GM12878 (cell line): Measurements from ENCODE around the gene TFAP2E. TPM values are rescaled to one million over a fixed set of nuclear protein-coding genes. Genes with fewer than 3 reads are reported as not detected.

Experiments used
- ATAC-seq: fragments of 200-7000 bp; cut with Tn5 transposase; 3 replicates; pipeline ENCODE4 v1.9.1; 2020; ENCODE audit warnings: mild to moderate bottlenecking, moderate library complexity
- BruUV-seq: library from RNA; stranded (reverse); fragments of 400-500 nt; replicated peaks from 2 replicates; lab custom pipeline; 2021; lab: Mats Ljungman, UMichigan
- CTCF ChIA-PET: fragments of 300-600 bp; sonication (Branson Sonifier 250); formaldehyde crosslinking; extraction: SDS; loops from one replicate; lab custom pipeline; 2021; ENCODE audit warnings: inconsistent platforms; lab: Yijun Ruan, JAX
- POLR2A ChIA-PET: fragments of 350-600 bp; formaldehyde crosslinking; extraction: SDS; loops from one replicate; lab custom pipeline; 2021; ENCODE audit warnings: inconsistent platforms; lab: Charles Lee
- RAD21 ChIA-PET: fragments of 300-600 bp; sonication (Branson Sonifier 250); formaldehyde crosslinking; loops from one replicate; lab custom pipeline; 2023; ENCODE audit warnings: antibody characterized with exemption; ENCODE audit not compliant: unreplicated experiment; lab: Charles Lee
- SMC1A ChIA-PET: fragments of 300-600 bp; sonication (Branson Sonifier 250); formaldehyde crosslinking; loops from one replicate; lab custom pipeline; 2023; ENCODE audit not compliant: unreplicated experiment, uncharacterized antibody; lab: Charles Lee
- DNase-seq: peaks from one replicate; pipeline ENCODE4 v3.0.0-alpha.2; 2011; ENCODE audit warnings: low read depth, low spot score
- FAIRE-seq: peaks from 3 replicates; lab custom pipeline; 2011; peaks lifted over from hg19 to GRCh38; lab: Jason Lieb, UNC
- H2AFZ ChIP-seq: 2 replicates; pipeline ENCODE4 v1.6.0; 2011; ENCODE audit warnings: low read depth, low read length, control low read depth; ENCODE audit not compliant: control insufficient read depth
- H3K27ac ChIP-seq: 2 replicates; pipeline ENCODE4 v1.5.1; 2011; ENCODE audit warnings: control low read depth; ENCODE audit not compliant: control insufficient read depth, insufficient read depth
- H3K27me3 ChIP-seq, 2 experiments: replicated peaks in 1 of 2; 2 replicates each; pipeline versions ENCODE4 v1.6.0 to v1.6.1; 2011; ENCODE audit warnings: low read length in 1 of 2; ENCODE audit not compliant: control insufficient read depth in 2 of 2, insufficient read depth in 2 of 2
- H3K36me3 ChIP-seq, 2 experiments: 2 replicates each; pipeline ENCODE4 v1.5.1; 2011; ENCODE audit warnings: low read length in 1 of 2; ENCODE audit not compliant: control insufficient read depth in 2 of 2, insufficient read depth in 2 of 2
- H3K4me1 ChIP-seq: 2 replicates; pipeline ENCODE4 v1.6.1; 2011; ENCODE audit warnings: mild to moderate bottlenecking, low read length, moderate library complexity, mixed read lengths; ENCODE audit not compliant: control insufficient read depth, insufficient read depth
- H3K4me2 ChIP-seq: 2 replicates; pipeline ENCODE4 v1.6.0; 2011; ENCODE audit warnings: control low read depth; ENCODE audit not compliant: control insufficient read depth, insufficient read depth
- H3K4me3 ChIP-seq: fragments of 200-600 bp; sonication (generic); 2 replicates; pipeline ENCODE4 v1.5.1; 2016
- H3K79me2 ChIP-seq: 2 replicates; pipeline ENCODE4 v1.6.0; 2011; ENCODE audit warnings: low read length; ENCODE audit not compliant: control insufficient read depth, insufficient read depth
- H3K9ac ChIP-seq: 2 replicates; pipeline ENCODE4 v1.8.0; 2011; ENCODE audit warnings: low read length, control low read depth, mixed read lengths; ENCODE audit not compliant: control insufficient read depth, insufficient read depth
- H3K9me3 ChIP-seq: replicated peaks from 3 replicates; pipeline ENCODE4 v1.5.1; 2011; ENCODE audit warnings: mild to moderate bottlenecking, low read length; ENCODE audit not compliant: control insufficient read depth, insufficient read depth
- H4K20me1 ChIP-seq: 2 replicates; pipeline ENCODE4 v1.6.0; 2011; ENCODE audit not compliant: control insufficient read depth, insufficient read depth
- BCL11A ChIP-seq: IDR thresholded peaks from 2 replicates; pipeline ENCODE4 v1.6.1; 2011; ENCODE audit warnings: low read depth, low read length
- BMI1 ChIP-seq: fragments of 450-650 bp; IDR thresholded peaks from 2 replicates; pipeline ENCODE4 v1.6.1; 2016; ENCODE audit warnings: mild to moderate bottlenecking, moderate library complexity, borderline replicate concordance
- NFYB ChIP-seq: IDR thresholded peaks from 2 replicates; pipeline ENCODE4 v1.6.1; 2011; ENCODE audit warnings: low read depth, mild to moderate bottlenecking, low read length, improper control_type of control experiment, moderate library complexity; ENCODE audit not compliant: insufficient read depth
- STAT1 ChIP-seq: fragments of 450-650 bp; conservative IDR thresholded peaks from 2 replicates; pipeline ENCODE4 v1.6.1; 2014; ENCODE audit warnings: antibody characterized with exemption, mild to moderate bottlenecking
- SUPT20H ChIP-seq: IDR thresholded peaks from 2 replicates; pipeline ENCODE4 v1.6.1; 2011; ENCODE audit warnings: low read depth, mild to moderate bottlenecking, low read length, moderate library complexity, borderline replicate concordance; ENCODE audit not compliant: control insufficient read depth
- YY1 ChIP-seq: IDR thresholded peaks from 2 replicates; pipeline ENCODE4 v1.6.1; 2011; ENCODE audit warnings: low read depth, mild to moderate bottlenecking, low read length
- ZZZ3 ChIP-seq: IDR thresholded peaks from 2 replicates; pipeline ENCODE4 v1.6.1; 2011; ENCODE audit warnings: low read depth; ENCODE audit not compliant: control insufficient read depth, insufficient read length
- WGBS: methylation state at CpG from one replicate; pipeline ENCODE4 v1.1.6; 2016; ENCODE audit warnings: low lambda C conversion rate; ENCODE audit not compliant: insufficient replicate concordance, insufficient coverage; ENCODE audit errors: missing lambda C conversion rate; 5-methylcytosine and 5-hydroxymethylcytosine counted together
- in situ Hi-C: fragments of 300-500 bp; cut with MboI; formaldehyde crosslinking; loops from 9 replicates; pipeline ENCODE4 v1.14.3; 2018; ENCODE audit warnings: mixed read lengths
- intact Hi-C: fragments of 100-400 bp; cut with micrococcal nuclease; formaldehyde crosslinking; loops from one replicate; pipeline ENCODE4 v1.14.2; 2022; ENCODE audit not compliant: unreplicated experiment
- polyA plus RNA-seq, 11 experiments: library from polyadenylated mRNA; depleted of rRNA in 4 of 11; unstranded in 6 of 11; stranded (reverse) in 5 of 11; fragments of >200 nt; fragmentation: Nextera tagmentation in 4 of 11; fragmentation: Illumina TruSeq in 1 of 11; extraction: Ambion mirVana in 4 of 11; extraction: Trizol in 1 of 11; gene quantifications; 1 replicate in 1 of 11; 2 replicates in 10 of 11; pipeline versions ENCODE4 v1.2.1 to v1.2.3, GENCODE V29; 2011 to 2016; ENCODE audit warnings: inconsistent platforms in 2 of 11, missing spikeins in 2 of 11, low read depth in 1 of 11
- total RNA-seq, 4 experiments: library from RNA; depleted of rRNA in 3 of 4; stranded (reverse); fragments of >200 nt in 3 of 4; fragmentation: Illumina TruSeq in 1 of 4; extraction: Trizol in 1 of 4; gene quantifications; 2 replicates each; pipeline versions ENCODE4 v1.2.1 to v1.2.3, GENCODE V29; 2013 to 2021
- TF ChIP-seq, protein P1 (sequence below): fragments of 450-650 bp; IDR thresholded peaks from 2 replicates; pipeline ENCODE4 v1.6.1; 2017; ENCODE audit warnings: antibody characterized with exemption, mild to moderate bottlenecking, moderate library complexity
- TF ChIP-seq, protein P2 (sequence below): IDR thresholded peaks from 2 replicates; pipeline ENCODE4 v1.6.1; 2011; ENCODE audit warnings: low read depth, low read length, improper control_type of control experiment, borderline replicate concordance

Gene TFAP2E
- total and polyA plus RNA-seq, 10 of the 15 experiments (the other 5 are each of a cell fraction or from before 2014, with no cell fraction given), result 0.10 to 1.1 (median 0.43) TPM

DNA sequence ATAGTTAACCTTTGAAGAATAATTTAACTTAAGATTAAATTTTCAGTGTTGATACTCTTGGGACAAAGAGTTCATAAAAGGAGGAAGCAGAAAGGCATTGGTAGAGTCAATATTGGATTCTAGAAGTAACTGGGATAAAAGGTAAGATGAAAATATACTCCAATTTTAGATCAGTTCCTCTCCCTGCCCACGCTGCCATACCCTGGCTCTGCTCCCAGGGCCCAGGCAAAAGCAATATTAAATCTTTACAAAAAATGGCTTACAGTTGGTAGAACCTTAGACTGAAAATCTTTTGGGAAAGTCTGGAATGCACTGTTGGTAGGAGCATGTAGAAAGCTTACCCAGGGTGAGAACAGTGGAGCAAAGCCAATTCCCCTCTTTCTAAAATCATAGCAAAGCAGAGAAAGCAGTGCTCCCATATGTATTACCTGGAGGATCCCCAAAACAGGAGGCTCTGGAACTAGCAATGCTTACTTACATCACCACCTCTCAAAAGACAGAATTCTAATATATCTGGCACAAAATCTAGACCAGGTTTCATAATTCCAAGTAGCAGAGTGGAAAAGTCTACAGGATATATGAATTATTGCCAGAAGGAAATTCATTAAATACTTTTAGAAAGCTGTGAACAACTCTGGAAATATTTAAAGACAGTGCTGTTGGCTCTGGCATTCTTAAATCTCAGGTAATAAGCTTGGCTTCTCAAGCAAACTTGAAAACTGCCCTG, 40.5 kb upstream of the TFAP2E start:
- Histone ChIP-seq H3K9ac (no peak overlapping the region), H3K79me2 (peaks cover 32% of the 10 kb centered on the region), H3K9me3 (peaks cover 38% of the 10 kb centered on the region), H3K27ac (no peak overlapping the region), H2AFZ (no peak overlapping the region), H3K27me3 (no peaks in the 10 kb centered on the region), H3K4me3 (no peak overlapping the region), H3K4me1 (0 out of 2 replicates have a peak, but pooled peaks cover under 1% of the 10 kb centered on the region), H4K20me1 (no peaks in the 10 kb centered on the region), H3K36me3 (peaks cover 5 to 10% of the 10 kb centered on the region in 2 experiments; a peak in 2 of 4 replicates), H3K4me2 (no peak overlapping the region)
- ChIA-PET RAD21 (interaction anchor here (1.0 to 1.5 kb wide), 3 partner anchors 22 to 26 kb away, joined by 3 to 4 read pairs (median 3); no protein-coding TSS in a partner anchor), POLR2A (interaction anchor here (0.9 to 1.8 kb wide), 2 partner anchors 24 to 27 kb away, joined by 4 to 6 read pairs; no protein-coding TSS in a partner anchor), CTCF (interaction anchor here (0.7 to 12.7 kb wide), 8 partner anchors 12 to 183 kb away, joined by 3 to 260 read pairs (median 4); no protein-coding TSS in a partner anchor), SMC1A (interaction anchor here (0.9 to 3.1 kb wide), 11 partner anchors 10 to 84 kb away, joined by 3 to 22 read pairs (median 5); no protein-coding TSS in a partner anchor)
- in situ Hi-C loops (no loop called here), intact Hi-C loops (no loop called here)
- TF ChIP-seq, protein P1, sequence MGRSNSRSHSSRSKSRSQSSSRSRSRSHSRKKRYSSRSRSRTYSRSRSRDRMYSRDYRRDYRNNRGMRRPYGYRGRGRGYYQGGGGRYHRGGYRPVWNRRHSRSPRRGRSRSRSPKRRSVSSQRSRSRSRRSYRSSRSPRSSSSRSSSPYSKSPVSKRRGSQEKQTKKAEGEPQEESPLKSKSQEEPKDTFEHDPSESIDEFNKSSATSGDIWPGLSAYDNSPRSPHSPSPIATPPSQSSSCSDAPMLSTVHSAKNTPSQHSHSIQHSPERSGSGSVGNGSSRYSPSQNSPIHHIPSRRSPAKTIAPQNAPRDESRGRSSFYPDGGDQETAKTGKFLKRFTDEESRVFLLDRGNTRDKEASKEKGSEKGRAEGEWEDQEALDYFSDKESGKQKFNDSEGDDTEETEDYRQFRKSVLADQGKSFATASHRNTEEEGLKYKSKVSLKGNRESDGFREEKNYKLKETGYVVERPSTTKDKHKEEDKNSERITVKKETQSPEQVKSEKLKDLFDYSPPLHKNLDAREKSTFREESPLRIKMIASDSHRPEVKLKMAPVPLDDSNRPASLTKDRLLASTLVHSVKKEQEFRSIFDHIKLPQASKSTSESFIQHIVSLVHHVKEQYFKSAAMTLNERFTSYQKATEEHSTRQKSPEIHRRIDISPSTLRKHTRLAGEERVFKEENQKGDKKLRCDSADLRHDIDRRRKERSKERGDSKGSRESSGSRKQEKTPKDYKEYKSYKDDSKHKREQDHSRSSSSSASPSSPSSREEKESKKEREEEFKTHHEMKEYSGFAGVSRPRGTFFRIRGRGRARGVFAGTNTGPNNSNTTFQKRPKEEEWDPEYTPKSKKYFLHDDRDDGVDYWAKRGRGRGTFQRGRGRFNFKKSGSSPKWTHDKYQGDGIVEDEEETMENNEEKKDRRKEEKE, result no peak
- TF ChIP-seq STAT1, result no peak
- no peak for TF ChIP-seq BMI1
- no peak for TF ChIP-seq SUPT20H
- no peak for TF ChIP-seq ZZZ3
- TF ChIP-seq BCL11A, result no peak
- TF ChIP-seq, protein P2, sequence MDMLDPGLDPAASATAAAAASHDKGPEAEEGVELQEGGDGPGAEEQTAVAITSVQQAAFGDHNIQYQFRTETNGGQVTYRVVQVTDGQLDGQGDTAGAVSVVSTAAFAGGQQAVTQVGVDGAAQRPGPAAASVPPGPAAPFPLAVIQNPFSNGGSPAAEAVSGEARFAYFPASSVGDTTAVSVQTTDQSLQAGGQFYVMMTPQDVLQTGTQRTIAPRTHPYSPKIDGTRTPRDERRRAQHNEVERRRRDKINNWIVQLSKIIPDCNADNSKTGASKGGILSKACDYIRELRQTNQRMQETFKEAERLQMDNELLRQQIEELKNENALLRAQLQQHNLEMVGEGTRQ, result no peak
- TF ChIP-seq YY1, result no peak
- TF ChIP-seq NFYB, result no peak
- ATAC-seq (no peak), DNase-seq (no peak), FAIRE-seq (no peak)
- 100% methylated on average over 1 of the region's 1 CpG for WGBS
- BruUV-seq, result no TSS peak
